ENCODE measurements around the gene SLC30A1. TPM values are rescaled to one million over a fixed set of nuclear protein-coding genes. Genes with fewer than 3 reads are reported as not detected.

The SLC30A1 gene
- total and polyA plus RNA-seq, 10 of the 15 experiments (the other 5 are each of a cell fraction or from before 2014, with no cell fraction given) = 3.5 to 14.1 (median 8.8) TPM

- in situ Hi-C loops (cut with MboI) = no loop called here
- POLR2A ChIA-PET = no interaction called here
Observed at GRCh38 chr1:211621447-211622198, 42.7 kb upstream of the SLC30A1 start.

More at GRCh38 chr1:211621447-211622198, 42.7 kb upstream of the SLC30A1 start:
- no peak overlapping the region for H3K4me2 ChIP-seq (ENCODE audit: control insufficient read depth, insufficient read depth)
- BruUV-seq (replicated peaks) = no TSS peak
- no peaks in the 10 kb centered on the region for H3K27me3 ChIP-seq (replicated peaks in 1 of 2; ENCODE audit: control insufficient read depth in 2 of 2, insufficient read depth in 2 of 2, low read length in 1 of 2)
- H3K27ac ChIP-seq (ENCODE audit: control insufficient read depth, insufficient read depth) = no peak overlapping the region
- RAD21 ChIA-PET (ENCODE audit: unreplicated experiment) = interaction anchor here (0.6 kb wide), 1 partner anchor 73 kb away, joined by 3 read pairs; no protein-coding TSS in a partner anchor
- TF ChIP-seq, protein P1, sequence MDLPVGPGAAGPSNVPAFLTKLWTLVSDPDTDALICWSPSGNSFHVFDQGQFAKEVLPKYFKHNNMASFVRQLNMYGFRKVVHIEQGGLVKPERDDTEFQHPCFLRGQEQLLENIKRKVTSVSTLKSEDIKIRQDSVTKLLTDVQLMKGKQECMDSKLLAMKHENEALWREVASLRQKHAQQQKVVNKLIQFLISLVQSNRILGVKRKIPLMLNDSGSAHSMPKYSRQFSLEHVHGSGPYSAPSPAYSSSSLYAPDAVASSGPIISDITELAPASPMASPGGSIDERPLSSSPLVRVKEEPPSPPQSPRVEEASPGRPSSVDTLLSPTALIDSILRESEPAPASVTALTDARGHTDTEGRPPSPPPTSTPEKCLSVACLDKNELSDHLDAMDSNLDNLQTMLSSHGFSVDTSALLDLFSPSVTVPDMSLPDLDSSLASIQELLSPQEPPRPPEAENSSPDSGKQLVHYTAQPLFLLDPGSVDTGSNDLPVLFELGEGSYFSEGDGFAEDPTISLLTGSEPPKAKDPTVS (IDR thresholded peaks at IDR 0.05; ENCODE audit: low read depth, low read length) = no peak
- TF ChIP-seq ZNF207 (IDR thresholded peaks at IDR 0.05; ENCODE audit: borderline replicate concordance) (no peak), IKZF2 (IDR thresholded peaks at IDR 0.05) (no peak), ZBTB40 (IDR thresholded peaks at IDR 0.05; ENCODE audit: borderline replicate concordance) (no peak), ZNF592 (IDR thresholded peaks at IDR 0.05) (no peak), BACH1 (IDR thresholded peaks at IDR 0.05; ENCODE audit: borderline replicate concordance) (no peak), ZSCAN29 (IDR thresholded peaks at IDR 0.05) (no peak), NR2F1 (conservative IDR thresholded peaks at IDR 0.05) (no peak)
- TF ChIP-seq, protein P2, sequence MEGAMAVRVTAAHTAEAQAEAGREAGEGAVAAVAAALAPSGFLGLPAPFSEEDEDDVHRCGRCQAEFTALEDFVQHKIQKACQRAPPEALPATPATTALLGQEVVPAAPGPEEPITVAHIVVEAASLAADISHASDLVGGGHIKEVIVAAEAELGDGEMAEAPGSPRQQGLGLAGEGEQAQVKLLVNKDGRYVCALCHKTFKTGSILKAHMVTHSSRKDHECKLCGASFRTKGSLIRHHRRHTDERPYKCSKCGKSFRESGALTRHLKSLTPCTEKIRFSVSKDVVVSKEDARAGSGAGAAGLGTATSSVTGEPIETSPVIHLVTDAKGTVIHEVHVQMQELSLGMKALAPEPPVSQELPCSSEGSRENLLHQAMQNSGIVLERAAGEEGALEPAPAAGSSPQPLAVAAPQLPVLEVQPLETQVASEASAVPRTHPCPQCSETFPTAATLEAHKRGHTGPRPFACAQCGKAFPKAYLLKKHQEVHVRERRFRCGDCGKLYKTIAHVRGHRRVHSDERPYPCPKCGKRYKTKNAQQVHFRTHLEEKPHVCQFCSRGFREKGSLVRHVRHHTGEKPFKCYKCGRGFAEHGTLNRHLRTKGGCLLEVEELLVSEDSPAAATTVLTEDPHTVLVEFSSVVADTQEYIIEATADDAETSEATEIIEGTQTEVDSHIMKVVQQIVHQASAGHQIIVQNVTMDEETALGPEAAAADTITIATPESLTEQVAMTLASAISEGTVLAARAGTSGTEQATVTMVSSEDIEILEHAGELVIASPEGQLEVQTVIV (IDR thresholded peaks at IDR 0.05; ENCODE audit: borderline replicate concordance, partially characterized antibody) = no peak
- FAIRE-seq = no peak
- H4K20me1 ChIP-seq (ENCODE audit: control insufficient read depth, insufficient read depth) = no peaks in the 10 kb centered on the region
- no peak for DNase-seq (ENCODE audit: low read depth, low spot score)
- H3K4me1 ChIP-seq (ENCODE audit: control insufficient read depth, insufficient read depth, low read length) = no peaks in the 10 kb centered on the region
- ATAC-seq = peak; percentile 40
- CTCF ChIA-PET = no interaction called here
- no peak overlapping the region for H3K9ac ChIP-seq (ENCODE audit: control insufficient read depth, insufficient read depth, low read length)
- no peaks in the 10 kb centered on the region for H3K9me3 ChIP-seq (replicated peaks; ENCODE audit: control insufficient read depth, insufficient read depth, low read length)
- WGBS (ENCODE audit: insufficient coverage, insufficient replicate concordance, low lambda C conversion rate, missing lambda C conversion rate) = 55% methylated on average over 9 of the region's 9 CpGs
- SMC1A ChIA-PET (ENCODE audit: uncharacterized antibody, unreplicated experiment) = no interaction called here
- intact Hi-C loops (cut with micrococcal nuclease; ENCODE audit: unreplicated experiment) = no loop called here
- H2AFZ ChIP-seq (ENCODE audit: control insufficient read depth, low read depth, low read length) = no peak overlapping the region
- no peaks in the 10 kb centered on the region for H3K79me2 ChIP-seq (ENCODE audit: control insufficient read depth, insufficient read depth, low read length)
- no peaks in the 10 kb centered on the region for H3K36me3 ChIP-seq (ENCODE audit: control insufficient read depth in 2 of 2, insufficient read depth in 2 of 2, low read length in 1 of 2)
- H3K4me3 ChIP-seq = no peak overlapping the region
